H4 (cell line): Measurements from ENCODE around the gene JAM3. TPM values are rescaled to one million over a fixed set of nuclear protein-coding genes. Genes with fewer than 3 reads are reported as not detected.

Experiments used
- DNase-seq: peaks from one replicate; pipeline ENCODE4 v3.0.0-alpha.2; 2015; ENCODE audit warnings: low spot score
- total RNA-seq: library from RNA; depleted of rRNA; stranded (reverse); fragments of >200 nt; shearing (Covaris generic); gene quantifications from 2 replicates; pipeline ENCODE4 v1.2.3, GENCODE V29; 2014; rRNA removed

Gene JAM3
- total RNA-seq, result 49.5 and 66.0 TPM in 2 replicates

DNA sequence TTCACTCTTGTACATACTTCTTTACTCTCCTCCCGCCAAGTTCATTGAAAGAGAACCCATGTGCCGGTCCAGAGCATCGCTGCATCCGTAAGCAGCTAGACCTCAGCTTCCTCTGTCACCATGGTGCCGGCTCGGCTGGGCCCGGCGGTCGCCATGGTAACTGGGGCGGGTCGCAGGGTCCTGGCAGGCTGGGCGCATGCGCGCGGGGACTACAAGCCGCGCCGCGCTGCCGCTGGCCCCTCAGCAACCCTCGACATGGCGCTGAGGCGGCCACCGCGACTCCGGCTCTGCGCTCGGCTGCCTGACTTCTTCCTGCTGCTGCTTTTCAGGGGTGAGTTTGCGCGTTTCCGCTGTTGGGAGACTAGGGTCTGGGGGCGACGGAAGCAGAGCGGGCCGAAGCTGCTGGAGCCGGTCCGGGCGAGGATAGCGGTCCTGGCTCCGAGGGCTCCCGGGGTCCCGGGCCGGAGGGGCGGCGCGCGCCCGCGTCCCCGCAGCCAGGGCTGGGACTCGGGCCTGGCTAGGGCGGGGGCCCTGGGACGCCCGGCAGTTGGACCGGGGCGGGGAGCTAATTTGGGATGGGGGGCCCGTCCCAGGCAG lies at the start of gene JAM3:
Gene JAM3 (plus strand): TSS at position 244 of the 597 bp plus-strand sequence. CDS start 12 bp downstream, at position 256.
- DNase-seq, result peak; percentile 89

DNA sequence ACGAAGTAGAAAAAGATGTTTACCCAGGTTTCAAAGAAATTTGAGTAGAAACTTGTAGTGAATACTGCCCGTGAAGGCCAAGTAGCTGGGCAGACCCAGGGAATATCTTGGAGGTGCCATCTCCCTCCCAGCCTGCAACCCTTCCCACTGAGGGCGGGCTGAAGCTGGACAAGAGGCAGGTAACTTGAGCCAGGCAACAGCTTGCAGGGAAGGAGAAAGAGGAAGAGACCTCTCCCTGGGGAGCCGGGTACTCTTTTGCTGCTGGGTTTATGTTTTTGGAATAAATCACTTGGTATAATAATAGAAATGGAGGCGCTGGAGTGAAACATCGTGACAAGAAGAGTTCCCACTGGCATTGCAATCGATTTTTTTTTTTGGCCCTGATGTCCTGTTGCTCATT lies 49.4 kb upstream of the JAM3 start:
- DNase-seq, result no peak

DNA sequence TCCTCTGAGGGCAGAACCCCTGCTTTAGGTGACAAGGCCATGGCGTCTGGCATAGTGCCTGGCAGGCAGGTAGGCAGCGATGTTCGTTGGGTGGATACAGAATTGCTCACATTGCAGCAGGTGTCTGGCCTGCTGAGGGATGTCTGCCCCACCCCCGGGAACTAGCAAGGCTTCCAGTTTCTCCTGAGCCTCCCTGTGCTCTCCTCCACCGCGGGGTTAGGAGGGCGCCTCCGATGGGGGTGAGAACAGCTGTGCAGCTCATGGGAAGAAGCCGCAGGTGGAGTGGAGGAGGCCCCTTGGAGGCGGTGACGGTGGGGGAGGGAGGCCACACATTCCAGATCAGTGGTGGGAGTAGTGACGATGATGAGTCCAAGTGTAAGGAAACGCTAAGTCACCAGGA lies 48.3 kb upstream of the JAM3 start:
- DNase-seq, result no peak

DNA sequence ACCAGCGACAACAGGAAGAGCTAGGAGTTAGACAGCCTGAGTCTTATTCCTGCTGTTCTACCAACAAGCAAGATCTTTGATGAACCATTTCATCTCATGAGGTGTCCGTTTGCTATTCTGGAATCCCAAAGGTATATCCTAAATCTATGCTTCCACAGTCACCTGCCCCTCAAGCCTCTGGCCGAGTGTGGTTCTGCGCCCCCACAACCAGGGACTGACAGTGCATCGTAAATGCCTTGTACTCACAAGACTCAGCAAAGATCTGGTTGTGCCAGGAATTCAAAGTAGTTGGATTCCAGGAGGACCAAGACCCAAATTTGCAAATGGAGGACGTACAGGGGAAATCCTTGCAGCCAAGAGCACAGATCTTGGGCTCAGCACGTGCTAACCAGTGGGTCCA lies 47.5 kb upstream of the JAM3 start:
- DNase-seq, result no peak

DNA sequence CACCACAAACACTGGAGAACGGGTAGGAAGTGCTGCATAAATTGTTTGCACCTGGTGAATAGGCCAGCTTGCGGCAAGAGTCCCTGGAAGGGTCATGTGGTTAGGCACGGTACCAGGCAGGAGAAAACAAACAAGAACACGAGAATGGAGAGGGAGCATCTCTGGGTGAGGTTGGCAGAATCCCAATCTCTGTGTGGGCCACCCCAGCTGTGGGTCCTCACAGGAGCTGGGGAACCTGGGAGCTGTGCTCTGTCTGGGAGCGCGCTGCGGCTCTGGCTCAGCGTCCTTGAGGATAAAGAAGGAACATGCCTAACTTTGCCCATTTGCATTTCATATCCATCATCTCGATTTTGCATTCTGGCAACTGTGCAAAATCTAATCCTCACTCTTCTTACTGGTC lies 46.1 kb upstream of the JAM3 start:
- no peak for DNase-seq

DNA sequence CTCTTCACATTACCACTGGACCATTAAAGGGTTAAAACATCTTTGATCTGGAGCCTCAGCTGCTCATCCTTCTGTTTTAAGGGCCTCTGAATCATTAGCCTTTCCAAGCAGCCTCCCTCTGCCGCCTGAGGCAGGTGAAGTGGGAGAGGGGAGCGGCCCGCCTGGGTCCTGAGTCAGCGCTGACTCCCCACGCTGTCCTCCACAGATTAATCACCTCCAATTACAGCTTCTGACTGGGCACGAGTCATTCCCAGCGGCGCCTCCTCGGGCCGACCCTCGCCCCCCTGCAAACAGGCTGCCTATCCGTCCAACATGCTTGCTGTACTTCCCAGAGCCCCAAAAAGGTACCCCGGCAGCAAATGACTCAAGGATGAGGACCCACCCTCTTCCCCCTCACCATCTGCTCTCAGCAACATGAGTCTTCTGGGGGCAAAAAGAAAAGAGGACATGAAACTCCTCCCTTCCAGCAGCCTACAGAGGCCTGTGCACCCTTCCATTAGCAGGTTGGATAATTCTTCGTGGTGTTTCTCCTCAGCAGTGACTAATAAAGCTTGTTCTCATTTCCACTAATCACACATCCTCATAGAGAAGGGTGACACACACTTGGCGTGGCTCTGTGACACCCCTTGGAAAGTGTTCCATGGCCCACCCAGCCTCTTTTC lies 44.3 kb upstream of the JAM3 start:
- DNase-seq, result no peak

DNA sequence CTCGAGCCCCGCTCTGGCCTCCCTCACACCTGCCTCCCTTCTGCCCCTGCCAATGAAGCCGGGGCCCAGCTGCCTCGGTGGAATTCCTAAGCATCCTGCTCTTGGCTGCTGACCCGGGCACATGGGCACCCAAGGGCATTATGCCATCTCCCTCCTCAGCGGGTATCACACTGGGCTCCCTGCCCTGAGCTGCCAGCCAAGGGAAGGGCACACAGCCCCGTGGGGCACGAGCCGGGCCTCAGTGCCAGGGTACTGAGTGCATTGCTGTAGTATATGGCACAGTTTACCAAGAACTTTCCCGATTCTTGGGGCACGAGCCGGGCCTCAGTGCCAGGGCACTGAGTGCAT lies 43.8 kb upstream of the JAM3 start:
- DNase-seq, result no peak

DNA sequence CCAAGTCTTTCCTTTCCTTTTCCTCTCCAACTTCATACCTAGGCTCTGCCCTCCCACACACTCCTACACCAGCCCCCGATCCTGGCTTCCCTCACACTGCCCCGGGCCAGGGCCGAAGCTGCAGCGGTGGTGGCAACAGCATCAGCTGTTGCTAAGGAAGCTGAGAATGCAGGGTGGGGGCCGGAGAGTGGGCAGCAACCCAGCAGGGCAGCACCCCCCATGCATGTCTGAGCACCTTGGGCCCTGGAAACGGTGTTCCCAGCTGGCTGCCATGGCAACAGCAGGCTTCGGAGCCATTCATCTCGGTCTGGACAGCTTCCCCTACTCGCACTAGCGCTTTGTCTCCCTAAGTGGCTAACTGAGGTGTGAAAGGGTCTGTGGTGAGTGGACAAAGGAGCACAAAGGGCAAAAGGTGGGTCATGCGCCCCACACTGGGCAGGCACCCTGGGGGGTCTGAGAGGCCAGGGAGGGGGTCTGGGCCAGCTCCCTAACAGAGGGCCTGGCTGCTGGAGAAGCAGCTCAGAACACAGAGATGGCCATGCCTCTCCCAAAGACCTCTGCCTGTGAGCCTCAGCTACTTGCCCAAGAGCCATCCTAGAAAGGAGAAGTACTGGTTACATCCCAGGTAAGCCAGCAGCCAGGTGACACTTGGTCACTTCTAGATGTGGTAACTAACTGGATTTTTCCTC lies 42.1 kb upstream of the JAM3 start:
- DNase-seq, result no peak

DNA sequence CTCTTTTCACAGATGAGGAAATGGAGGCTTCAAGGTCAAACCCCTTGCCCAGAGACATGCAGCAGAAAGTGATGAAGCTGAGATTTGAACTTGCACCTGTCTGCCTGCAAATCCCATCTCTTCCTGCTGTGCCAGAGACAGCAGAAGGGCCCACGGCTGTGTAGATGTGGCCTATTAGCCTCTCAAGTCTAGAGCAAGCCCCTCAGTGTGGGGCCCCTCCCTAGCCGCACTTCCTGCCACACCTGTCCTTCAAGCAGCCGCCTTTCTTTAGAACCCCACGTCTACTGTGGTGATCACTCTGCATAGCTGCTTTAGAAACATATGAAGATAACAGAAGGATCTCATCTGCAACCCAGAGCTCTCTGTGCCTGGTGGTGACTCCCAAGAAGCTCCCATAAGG lies 41.2 kb upstream of the JAM3 start:
- DNase-seq, result no peak

DNA sequence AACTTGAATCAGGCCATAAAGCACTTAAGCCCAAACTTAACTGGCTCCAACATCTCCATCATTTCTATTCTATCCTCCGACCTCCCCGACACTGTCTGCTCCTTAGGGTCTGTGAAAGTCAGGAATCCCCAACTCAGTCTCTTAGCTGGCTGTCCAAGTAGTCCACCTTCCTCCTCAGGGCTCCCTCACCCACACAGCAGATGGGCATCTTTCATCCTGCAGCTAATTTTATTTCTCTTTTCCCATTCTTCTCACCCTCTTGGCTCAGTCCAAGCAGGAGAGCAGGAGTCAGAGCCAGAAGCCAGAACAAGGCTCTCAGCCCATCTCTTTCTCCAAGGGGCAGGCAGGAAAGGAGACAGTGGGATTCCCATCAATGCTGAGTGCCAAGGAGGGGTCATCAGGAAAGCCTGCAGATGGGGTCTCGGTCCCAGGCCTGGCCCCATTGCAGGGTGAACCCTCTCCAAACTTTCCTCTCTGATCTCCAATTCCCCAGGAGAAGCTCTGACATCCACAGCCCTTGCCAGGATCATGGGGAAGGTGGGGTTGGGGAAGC lies 40.4 kb upstream of the JAM3 start:
- no peak for DNase-seq

DNA sequence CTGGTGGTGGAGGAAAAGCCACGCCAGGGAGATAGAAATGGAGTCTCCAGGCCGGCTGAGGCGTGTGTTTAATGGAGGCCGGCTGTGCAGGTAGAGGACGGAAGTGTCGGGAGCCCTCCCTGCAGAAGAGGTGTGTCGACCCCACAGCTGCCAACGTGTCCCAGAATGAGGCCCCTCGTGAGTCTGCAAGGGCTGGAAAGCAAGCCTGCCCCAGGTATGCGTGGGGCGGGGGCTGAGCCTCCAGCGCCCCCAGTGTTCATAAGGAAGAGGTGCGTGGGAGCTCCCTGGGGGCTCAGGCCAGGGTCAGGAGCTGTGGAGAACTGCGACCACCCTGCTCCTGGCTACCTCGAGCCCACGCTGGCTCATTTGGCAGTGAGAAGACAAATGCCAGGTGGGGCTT lies 38.0 kb upstream of the JAM3 start:
- no peak for DNase-seq

DNA sequence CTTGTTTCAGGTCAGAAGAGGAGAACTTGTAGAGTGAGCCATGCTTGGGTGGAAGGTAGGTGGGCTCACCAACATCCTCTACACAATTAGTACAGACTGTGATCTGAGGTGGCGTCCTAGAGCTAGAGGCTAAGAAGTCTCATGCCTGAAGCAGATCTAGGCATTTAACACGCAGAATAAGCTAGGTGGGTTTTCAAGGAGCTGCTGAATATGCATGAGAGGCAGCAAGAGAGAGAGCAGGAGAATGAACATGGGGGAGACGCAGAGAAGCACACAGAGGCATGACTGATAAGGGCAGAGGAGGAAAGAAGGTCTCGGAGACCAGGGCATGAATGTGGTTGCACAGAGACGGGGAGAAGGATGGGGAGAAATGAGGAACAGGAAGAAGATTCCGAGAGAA lies 36.8 kb upstream of the JAM3 start:
- DNase-seq, result no peak

DNA sequence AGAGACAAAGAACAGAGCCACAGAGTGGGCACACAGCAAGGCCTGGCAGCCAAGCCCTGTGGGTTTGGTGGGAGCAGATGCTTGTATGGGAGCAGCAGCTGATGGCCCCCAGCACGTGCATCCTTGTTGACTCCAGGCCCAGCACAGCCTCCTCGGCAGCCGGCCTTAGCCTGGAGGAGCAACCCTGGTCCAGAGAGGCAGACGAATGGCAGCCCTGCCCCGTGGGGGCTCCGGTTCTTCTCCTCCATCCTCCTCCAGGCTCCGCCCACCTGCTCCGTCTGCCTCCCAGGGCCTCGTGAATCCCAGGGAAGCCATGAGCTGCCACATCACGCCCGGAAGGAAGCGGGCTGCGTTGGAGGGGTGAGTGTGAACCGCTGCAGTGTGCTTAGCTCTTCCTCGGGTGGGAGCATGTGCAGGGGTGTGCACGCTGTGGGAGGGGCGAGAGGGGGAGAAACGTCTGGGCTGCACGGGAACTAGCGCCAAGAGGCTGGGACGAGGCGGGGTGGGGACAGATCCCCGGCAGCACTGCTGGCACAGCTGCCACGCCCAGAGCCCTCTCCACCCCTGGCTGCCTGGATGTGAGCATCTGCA lies 36.3 kb upstream of the JAM3 start:
- DNase-seq, result no peak

DNA sequence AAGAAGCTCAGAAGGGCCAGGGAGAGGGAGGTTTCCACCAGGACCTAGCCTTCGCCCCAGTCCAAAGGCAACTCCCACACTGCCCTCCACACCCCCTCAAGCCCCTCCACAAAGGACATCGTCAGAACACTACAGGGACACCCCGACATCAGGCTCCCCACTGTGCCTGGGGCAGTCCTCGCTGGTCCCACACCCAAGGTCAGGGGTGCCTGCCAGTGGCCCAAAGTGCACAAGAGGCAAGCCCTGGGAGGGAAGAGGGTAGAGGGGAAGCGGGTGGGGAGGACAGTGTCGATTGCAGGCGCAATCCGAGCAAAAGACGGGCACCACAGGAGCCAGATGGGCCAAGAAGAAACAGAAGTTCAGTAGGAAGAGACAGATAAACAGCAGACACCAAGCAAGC lies 35.6 kb upstream of the JAM3 start:
- no peak for DNase-seq

DNA sequence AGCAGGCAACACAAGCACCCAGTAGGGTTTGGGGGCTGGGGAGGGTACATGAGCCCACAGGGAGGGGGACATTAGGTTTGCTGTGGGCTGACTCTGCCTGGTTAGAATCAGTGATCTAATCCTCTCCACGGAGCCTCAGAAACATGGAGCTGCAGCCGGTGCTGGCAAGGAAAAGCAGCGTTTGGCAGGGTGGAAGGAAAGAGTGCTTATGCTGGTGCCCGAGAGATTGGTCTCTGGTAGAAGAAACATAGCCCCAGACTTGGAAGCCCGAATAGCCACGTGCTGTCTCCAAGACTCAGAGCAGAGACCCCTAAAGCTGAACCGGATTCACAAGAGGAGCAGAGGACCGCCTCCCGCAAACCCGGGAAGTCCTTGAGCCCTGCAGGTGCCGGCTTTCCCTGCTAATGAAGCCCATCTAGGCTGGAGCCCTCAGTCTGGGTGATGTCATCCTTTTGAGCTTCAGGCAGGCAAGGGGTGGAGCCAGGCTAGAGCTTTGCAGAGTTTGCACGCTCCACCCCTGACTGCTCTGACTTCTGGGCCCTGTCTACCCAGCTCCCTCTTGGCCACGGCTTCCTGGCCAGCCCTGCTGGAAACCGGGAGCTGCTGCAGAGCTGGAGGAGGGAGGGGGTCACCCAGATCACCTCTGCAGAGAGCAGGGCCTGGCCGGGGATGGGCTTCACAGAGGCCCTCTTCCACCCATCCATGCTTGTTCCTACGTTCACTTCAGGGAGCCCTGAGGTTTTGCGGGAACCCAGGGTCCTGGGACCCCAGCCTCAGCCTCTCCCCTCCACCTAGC lies 35.0 kb upstream of the JAM3 start:
- peak; percentile 91 for DNase-seq

DNA sequence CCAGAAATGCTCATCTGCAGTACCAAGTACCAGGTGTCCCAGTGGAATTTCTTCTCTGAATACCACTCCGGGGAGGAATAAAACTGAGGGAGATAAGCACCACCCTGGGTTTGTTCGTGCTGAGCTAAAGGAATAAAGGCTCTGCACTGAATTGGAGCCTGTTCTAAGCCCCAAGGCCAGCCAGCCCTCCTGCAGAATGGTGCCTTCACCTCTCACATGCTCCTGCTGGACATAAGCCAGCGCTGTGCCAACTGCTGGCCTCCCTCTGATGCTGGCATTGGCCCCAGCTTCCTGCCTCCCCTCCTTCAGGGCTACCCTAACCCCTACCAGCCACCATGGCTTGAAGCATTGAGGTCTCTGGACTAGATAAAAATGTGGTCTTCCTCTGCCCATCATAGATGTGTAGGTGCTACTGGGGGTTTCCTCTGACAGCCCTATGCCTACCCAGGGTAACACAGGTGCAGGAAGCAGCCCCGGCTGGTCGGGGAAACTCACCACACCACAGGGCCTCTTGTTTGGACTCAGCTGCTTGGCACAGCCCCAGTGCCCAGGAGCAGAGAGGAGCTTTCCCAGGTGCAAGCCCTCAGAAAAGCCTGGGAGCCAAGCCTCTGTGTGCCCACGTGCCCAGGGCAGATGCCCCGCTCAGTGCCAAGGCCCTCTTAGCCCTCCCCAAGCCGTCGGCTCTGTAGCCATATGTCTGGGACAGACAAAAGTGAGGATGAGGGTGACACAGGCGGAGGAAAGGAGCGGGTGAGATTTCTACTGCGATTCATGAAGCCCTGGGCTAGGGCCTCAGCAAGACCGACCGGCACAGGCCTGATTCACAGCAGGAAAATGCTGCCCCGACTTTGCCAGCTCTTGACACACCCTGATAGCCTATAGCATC lies 34.1 kb upstream of the JAM3 start:
- DNase-seq, result no peak

DNA sequence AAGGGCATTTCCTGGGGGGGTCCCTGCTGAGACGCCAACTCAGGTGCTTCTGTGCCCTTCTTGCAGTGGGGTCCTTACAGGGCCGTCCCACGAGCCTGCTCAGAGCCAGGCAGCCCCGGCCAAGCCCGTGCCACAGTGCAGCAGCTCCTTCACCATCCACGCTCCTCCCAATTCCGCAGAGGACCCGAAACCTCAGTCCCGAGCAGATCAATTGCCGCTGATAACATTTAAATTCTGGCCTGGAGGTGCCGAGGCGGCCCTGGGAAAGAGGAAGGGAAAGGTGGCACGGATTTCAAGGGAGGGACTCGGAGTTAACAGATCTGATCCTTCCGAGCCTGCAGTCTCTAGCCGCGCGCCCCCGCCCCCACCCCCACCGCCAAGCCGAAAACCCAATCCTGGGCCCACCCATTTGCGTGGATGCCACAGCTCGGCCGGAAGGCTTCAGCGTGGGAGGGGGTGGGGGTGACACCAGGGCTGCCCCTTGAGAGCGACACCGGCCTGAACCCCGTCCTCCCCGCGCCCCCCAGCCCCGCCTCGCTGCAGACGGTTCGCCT lies 32.3 kb upstream of the JAM3 start:
- DNase-seq, result no peak

DNA sequence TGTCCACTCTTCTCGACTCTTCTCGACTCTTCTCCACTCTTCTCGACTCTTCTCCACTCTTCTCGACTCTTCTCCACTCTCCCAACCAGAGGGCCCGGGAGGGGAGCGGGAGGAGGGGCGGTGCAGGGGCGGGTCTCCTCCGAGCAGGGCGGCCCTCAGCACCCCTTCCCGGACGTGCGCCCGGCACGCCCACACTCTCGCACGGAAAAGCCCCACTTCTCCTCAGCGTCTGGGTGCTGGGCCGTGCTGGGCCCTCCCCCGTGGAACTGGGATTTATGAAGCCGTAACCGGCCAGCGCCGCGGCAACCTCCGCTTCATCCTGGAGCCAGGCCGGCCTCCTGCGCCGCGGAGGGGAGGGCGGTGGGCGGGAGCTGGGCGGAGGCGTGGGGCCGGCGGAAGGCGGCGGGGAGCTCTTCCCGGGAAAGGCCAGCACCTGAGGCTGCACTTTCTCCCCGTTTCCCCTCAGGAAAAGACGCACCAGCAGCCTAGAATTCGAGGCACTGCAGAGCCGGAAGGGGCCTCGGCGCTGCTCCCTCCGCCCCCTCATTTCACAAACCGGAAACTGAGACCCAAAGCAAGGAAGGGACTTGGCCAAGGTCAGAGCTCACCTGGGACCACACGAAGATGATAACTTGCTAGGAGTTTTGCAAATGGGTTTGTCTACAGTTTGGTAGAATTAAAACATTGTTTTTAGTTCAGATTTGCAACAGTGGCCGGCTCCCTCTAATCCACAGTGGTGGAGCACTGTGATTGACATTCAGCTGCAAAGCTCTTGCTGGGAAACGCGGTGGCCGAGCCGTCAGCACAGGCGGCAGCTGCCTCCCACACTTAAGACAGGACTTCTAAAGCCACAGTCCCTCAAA lies 31.6 kb upstream of the JAM3 start:
- DNase-seq, result peak; percentile 39

DNA sequence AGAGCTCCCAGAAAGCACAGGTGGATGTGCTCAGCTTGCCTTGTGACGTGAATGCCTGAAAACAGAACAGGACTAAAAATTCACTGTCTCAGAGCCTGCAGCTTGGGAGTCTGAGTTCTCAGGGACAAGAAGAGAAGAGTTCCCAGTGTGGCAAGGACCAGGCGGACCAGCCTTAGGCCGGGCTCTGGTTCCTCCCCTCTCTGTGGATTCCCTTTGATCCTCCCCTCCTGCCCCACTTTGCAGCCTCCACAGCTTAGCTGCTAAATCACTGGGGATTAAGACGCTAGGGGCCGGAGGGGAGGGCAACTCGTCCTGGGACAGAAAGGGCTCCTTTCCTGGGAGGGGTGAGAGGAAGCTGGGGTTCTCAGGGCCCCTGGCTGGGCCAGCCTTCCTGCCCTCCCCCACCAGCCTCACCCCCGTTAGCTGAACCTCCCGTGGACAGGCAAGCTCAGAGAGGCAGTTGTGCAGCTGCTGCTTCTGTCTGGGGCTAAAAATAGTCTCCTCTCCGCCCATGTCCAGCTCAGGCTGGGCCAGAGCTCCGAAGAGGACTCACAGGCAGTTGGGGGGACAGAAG lies 29.9 kb upstream of the JAM3 start:
- DNase-seq, result no peak
